Thoracic aorta (tissue), 2 donors: ENCODE data around the gene MYRIP. TPM values are rescaled to one million over a fixed set of nuclear protein-coding genes. Genes with fewer than 3 reads are reported as not detected.
"Not testable (repeated sequence)": the region's sequence is repeated elsewhere in the genome, so short reads cannot be mapped to it uniquely, and the experiment has no call there.

ENCODE experiments used
- ATAC-seq: fragments of 150-250 bp; one replicate; pipeline ENCODE4 v1.8.0; 2017; ENCODE audit warnings: low read depth; ENCODE audit not compliant: insufficient number of reproducible peaks, low FRiP score
- DNase-seq: peaks from one replicate; pipeline ENCODE4 v3.0.0-alpha.2; 2020; ENCODE audit warnings: low spot score
- H3K27ac ChIP-seq, 2 donors: fragments of 200-600 bp; sonication (generic); 1 replicate in 1 of 2; 2 replicates in 1 of 2; pipeline ENCODE4 v1.5.1; 2016; ENCODE audit warnings: mild to moderate bottlenecking in 2 of 2, moderate library complexity in 2 of 2
- H3K27me3 ChIP-seq: fragments of 200-600 bp; sonication (generic); replicated peaks from 2 replicates; pipeline ENCODE4 v1.6.0; 2016; ENCODE audit warnings: mild to moderate bottlenecking; ENCODE audit not compliant: insufficient read depth
- H3K36me3 ChIP-seq: fragments of 200-600 bp; sonication (generic); one replicate; pipeline ENCODE4 v1.5.1; 2016
- H3K4me1 ChIP-seq, 2 donors: fragments of 200-600 bp; sonication (generic); 1 replicate in 1 of 2; 2 replicates in 1 of 2; pipeline versions ENCODE4 v1.5.1 to v1.6.0; 2016; ENCODE audit warnings: low read depth in 2 of 2, mild to moderate bottlenecking in 1 of 2; ENCODE audit not compliant: control insufficient read depth in 1 of 2
- H3K4me3 ChIP-seq: fragments of 200-600 bp; sonication (generic); 2 replicates; pipeline ENCODE4 v1.5.1; 2016; ENCODE audit warnings: mild to moderate bottlenecking
- H3K9me3 ChIP-seq: fragments of 200-600 bp; sonication (generic); 2 replicates; pipeline ENCODE4 v1.5.1; 2016
- total RNA-seq, 2 donors: library from RNA; depleted of rRNA; stranded (reverse); fragments of >200 nt; gene quantifications; one replicate each; pipeline versions ENCODE4 v1.1.0 to v1.2.3, GENCODE V29; 2016
- TF ChIP-seq, protein P1 (sequence below): fragments of 200-600 bp; sonication (generic); IDR thresholded peaks from one replicate; pipeline ENCODE4 v1.5.1; 2019; ENCODE audit warnings: antibody characterized with exemption

Gene MYRIP
- total RNA-seq, 2 donors from 2014 or later, result 1.5 to 5.1 TPM

GRCh38 chr3:39766433-39766832, 43.0 kb upstream of the MYRIP start:
- no peak for ATAC-seq

GRCh38 chr3:39766909-39767308, 42.5 kb upstream of the MYRIP start:
- H3K27me3 ChIP-seq, H3K36me3 ChIP-seq, H3K27ac ChIP-seq, H3K9me3 ChIP-seq, H3K4me1 ChIP-seq, H3K4me3 ChIP-seq, DNase-seq, ATAC-seq: not testable (repeated sequence)

More at GRCh38 chr3:39766433-39766832, 43.0 kb upstream of the MYRIP start:
- Histone ChIP-seq H3K27me3 (no peaks in the 10 kb centered on the region), H3K4me3 (no peak overlapping the region), H3K36me3 (no peaks in the 10 kb centered on the region), H3K4me1 (no peaks in the 10 kb centered on the region), H3K9me3 (no peaks in the 10 kb centered on the region), H3K27ac (no peak overlapping the region)
- DNase-seq, result no peak
- TF ChIP-seq, protein P1, sequence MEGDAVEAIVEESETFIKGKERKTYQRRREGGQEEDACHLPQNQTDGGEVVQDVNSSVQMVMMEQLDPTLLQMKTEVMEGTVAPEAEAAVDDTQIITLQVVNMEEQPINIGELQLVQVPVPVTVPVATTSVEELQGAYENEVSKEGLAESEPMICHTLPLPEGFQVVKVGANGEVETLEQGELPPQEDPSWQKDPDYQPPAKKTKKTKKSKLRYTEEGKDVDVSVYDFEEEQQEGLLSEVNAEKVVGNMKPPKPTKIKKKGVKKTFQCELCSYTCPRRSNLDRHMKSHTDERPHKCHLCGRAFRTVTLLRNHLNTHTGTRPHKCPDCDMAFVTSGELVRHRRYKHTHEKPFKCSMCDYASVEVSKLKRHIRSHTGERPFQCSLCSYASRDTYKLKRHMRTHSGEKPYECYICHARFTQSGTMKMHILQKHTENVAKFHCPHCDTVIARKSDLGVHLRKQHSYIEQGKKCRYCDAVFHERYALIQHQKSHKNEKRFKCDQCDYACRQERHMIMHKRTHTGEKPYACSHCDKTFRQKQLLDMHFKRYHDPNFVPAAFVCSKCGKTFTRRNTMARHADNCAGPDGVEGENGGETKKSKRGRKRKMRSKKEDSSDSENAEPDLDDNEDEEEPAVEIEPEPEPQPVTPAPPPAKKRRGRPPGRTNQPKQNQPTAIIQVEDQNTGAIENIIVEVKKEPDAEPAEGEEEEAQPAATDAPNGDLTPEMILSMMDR, result no peak

DNA sequence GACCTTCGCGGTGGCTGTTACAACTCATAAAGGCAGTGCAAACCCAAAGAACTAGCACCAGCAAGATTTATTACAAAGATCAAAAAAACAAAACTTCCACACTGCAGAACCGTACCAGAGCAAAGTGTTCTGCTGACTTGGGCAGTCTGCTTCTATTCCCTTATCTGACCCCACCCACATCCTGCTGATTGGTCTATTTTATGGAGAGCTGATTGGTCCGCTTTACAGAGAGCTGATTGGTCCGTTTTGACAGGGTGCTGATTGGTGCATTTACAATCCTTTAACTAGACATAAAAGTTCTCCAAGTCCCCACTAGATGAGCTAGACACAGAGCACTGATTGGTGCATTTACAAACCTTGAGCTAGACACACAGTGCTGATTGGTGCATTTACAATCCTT, 31.2 kb upstream of the MYRIP start:
- not testable (repeated sequence) for H3K9me3 ChIP-seq, ATAC-seq

DNA sequence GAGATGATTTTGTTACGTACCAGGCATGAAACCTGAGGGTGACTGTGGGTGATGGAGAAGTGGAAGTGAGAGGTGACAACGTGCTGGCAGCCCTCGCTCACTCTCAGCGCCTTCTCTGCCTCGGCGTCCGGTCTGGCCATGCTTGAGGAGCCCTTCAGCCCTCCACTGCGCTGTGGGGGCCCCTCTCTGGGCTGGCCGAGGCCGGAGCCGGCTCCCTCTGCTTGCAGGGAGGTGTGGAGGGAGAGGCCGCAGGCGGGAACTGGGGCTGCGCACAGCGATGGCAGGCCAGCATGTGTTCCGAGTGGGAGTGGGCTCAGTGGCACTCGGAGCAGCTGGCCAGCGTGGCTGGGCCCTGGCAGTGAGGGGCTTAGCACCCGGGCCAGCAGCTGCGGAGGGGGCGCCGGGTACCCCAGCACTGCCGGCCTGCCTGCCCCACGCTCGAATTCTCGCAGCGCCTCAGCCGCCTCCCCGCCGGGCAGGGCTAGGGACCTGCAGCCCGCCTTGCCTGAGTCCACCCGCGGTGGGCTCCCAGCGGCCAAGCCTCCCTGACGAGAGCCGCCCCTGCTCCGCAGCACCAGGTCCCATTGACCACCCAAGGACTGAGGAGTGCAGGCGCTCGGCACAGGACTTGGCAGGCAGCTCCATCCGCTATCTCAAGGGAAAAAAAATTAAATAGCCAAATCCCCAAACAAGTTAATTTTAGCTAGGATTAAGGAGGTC, 29.7 kb upstream of the MYRIP start:
- no peaks in the 10 kb centered on the region for H3K36me3 ChIP-seq
- DNase-seq (no peak), ATAC-seq (no peak)
- no peaks in the 10 kb centered on the region for H3K4me1 ChIP-seq
- no peak overlapping the region for H3K27ac ChIP-seq
- no peak overlapping the region for H3K4me3 ChIP-seq
- TF ChIP-seq, protein P1, result no peak
- H3K9me3 ChIP-seq, result no peaks in the 10 kb centered on the region
- H3K27me3 ChIP-seq, result no peaks in the 10 kb centered on the region

More for the DNA sequence above, 31.2 kb upstream of the MYRIP start:
- H3K27me3 ChIP-seq, DNase-seq, H3K36me3 ChIP-seq, H3K4me3 ChIP-seq, H3K4me1 ChIP-seq, H3K27ac ChIP-seq: not testable (repeated sequence)

- Histone ChIP-seq H3K27me3 (no peaks in the 10 kb centered on the region), H3K36me3 (no peaks in the 10 kb centered on the region), H3K4me3 (no peak overlapping the region), H3K27ac (no peak overlapping the region), H3K4me1 (no peaks in the 10 kb centered on the region), H3K9me3 (no peaks in the 10 kb centered on the region)
- TF ChIP-seq, protein P1, result no peak
- no peak for ATAC-seq
- no peak for DNase-seq
These were observed 29.1 kb upstream of the MYRIP start for GRCh38 chr3:39780352-39780751.

DNA sequence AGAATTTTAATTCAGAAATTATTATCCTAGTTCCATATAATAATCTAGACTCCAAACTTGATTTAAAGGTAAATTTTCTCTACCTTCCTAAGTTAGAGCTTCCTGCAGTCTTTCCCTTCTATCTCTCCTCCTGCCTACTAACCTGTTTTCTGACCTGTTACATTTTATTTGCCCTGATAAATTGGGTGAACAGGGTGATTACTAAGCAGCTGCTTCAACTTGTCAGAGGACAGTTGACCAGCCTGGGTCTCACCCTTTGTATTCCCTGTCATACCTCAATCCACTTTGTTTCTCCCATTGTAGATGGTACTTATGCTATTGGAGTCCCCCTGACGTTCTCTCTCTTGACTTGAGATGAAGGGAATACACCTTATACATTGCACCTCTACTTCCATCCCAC, 28.4 kb upstream of the MYRIP start:
- no peaks in the 10 kb centered on the region for H3K27me3 ChIP-seq
- no peak overlapping the region for H3K4me3 ChIP-seq
- TF ChIP-seq, protein P1, result no peak
- no peak for ATAC-seq
- no peaks in the 10 kb centered on the region for H3K4me1 ChIP-seq
- H3K36me3 ChIP-seq, result no peaks in the 10 kb centered on the region
- no peaks in the 10 kb centered on the region for H3K9me3 ChIP-seq
- no peak for DNase-seq
- H3K27ac ChIP-seq, result no peak overlapping the region
